Measurements from ENCODE around the gene ZNF574.

GRCh38 chr19:42124386-42124901, 48.5 kb downstream of the ZNF574 start:
- TF ChIP-seq CTCF (IDR thresholded peaks at IDR 0.05), result no peak
- TF ChIP-seq POLR2A (IDR thresholded peaks at IDR 0.05), result no peak

Data from adrenal gland (tissue), 5 donors.